AG09309 (cell line): ENCODE measurements around the gene DNAJC18.

Experiments
- DNase-seq: peaks from one replicate; pipeline ENCODE4 v3.0.0-alpha.2; 2010; ENCODE audit warnings: low read depth
- H3K4me3 ChIP-seq: 2 replicates; pipeline ENCODE4 v1.5.1; 2011; ENCODE audit warnings: mild to moderate bottlenecking, low read depth, low read length, moderate library complexity; ENCODE audit not compliant: control insufficient read depth
- CTCF ChIP-seq: IDR thresholded peaks from 2 replicates; pipeline ENCODE4 v1.5.1; 2011; ENCODE audit warnings: mild to moderate bottlenecking, low read depth, low read length, inconsistent platforms; ENCODE audit not compliant: insufficient read depth, control insufficient read depth; ENCODE audit errors: missing control alignments

Gene DNAJC18

DNA sequence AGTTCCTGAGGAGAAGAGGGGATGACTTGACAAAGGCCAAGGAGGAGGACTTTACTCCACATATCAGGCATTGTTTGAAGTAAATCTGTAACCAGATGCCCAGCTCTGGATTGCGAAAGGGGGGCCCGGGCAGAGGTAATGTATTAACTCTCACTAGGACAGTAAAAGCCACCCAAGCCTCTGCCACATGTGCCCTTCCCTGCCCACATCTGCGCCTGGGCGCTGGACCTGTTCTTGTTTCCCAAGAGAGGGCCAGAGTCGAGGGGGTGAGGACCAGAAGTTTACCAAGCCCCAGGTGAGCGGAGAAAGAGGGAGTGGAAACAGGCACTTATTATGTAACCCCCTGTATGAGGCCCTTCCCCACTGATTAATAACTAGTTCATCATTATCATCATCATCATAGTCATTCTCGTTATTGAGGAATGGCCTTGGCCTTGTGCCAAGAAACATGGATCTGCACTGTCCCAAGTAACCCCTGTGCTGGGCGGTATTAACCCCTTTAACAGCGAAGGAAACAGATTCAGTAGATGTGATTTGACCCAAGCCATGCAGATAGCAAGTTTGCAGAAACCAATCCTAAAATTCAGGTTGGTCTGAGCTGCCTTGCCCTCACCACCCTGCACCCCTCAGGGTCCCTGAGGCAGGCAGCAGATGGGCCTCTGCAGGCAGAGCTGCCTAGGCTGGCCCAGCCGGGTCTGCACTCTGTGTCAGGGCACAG is 55.9 kb downstream of the DNAJC18 start, which contains the start of gene SLC23A1:
TSS of gene SLC23A1 (minus strand) at position 23 of the 718 bp plus-strand sequence. CDS start 44 bp downstream, outside the sequence.
- no peak for DNase-seq
- no peak within 1 kb of the TSS for H3K4me3 ChIP-seq
- no peak for TF ChIP-seq CTCF

- no peak for TF ChIP-seq CTCF
- no peak overlapping the region for H3K4me3 ChIP-seq
- no peak for DNase-seq
These were observed 56.5 kb downstream of the DNAJC18 start for GRCh38 chr5:139382807-139383206.

GRCh38 chr5:139381837-139382761 is 57.2 kb downstream of the DNAJC18 start:
- no peak for DNase-seq
- H3K4me3 ChIP-seq: no peak overlapping the region
- TF ChIP-seq CTCF: no peak

DNA sequence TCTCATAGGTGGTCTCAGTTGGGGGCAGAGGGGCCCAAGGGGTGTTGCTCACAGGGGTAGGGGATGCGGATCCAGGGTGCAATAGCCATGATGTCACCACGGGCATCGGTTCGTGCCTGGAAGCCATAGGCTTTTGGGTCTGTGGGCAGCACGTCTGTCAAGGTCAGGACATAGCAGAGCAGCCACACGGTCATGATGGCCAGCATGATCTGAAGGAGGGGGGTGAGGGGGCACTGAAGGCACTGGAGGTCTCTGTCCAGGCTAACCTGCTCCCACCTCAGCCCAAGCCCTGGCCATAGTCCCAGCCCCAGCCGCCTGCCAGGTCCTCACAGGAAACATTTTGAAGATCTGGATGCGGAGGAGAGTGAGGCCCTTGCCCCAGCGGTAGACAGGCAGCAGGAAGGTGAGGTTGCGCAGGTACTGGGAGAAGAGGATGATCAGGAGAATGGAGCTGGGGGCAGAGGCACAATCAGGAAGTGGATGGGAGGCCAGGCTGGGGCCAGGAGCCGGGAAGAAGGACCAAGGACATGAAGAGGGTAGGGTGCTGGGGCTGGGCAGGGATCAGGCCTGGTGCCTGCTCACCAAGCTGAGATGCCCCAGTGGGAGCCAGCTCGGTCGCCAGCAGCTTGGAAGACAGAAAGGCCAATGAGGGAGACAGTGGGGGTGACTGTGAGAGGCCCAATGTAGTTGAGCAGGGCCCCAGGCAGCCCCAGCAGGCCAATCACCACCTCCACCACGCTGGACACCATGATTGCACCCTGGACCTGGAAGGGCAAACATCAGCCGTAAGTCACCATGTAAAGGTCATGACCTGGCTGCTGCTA is 59.5 kb downstream of the DNAJC18 start:
- TF ChIP-seq CTCF: no peak
- no peak overlapping the region for H3K4me3 ChIP-seq
- no peak for DNase-seq

- DNase-seq: no peak
- no peak for TF ChIP-seq CTCF
- H3K4me3 ChIP-seq: no peak overlapping the region
These were observed 60.4 kb downstream of the DNAJC18 start for GRCh38 chr5:139378941-139379361.
